ENCODE measurements around the gene ALDH8A1.

ALDH8A1 gene

DNA sequence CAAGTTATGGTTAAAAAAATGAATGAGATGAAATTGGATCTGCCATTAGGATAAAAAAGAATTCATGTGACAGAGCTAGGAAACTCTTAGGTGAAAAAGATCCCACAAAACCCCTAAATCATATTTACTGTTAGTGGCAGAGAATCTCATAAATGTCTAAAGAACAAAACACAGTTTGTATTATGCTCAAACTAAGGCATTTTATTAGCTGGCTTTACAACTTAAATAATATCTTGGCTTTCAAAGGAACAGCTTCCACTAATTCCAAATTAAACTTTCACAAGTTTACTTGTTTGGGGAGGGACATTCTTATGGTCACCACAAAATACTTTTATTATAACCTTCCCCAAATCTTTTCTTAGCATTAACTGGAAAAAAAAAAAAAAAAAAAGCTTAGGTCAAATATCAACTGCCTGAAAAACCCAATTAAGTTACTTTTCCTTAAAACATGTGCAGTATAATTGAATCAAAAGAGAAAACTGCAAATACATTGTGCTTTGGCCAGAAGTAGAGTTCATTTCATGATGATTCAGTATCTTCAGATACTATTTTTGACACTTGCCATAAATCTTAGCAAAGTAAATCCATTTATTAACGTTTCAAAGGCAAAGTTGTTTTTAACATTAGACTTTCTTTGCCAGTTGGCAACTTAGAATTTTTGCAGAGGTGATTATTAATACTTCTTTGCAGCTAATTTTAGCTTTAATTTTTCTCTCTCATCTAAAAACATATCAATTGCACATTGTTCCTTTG lies 14.7 kb upstream of the ALDH8A1 start:
- TF ChIP-seq, protein P1, sequence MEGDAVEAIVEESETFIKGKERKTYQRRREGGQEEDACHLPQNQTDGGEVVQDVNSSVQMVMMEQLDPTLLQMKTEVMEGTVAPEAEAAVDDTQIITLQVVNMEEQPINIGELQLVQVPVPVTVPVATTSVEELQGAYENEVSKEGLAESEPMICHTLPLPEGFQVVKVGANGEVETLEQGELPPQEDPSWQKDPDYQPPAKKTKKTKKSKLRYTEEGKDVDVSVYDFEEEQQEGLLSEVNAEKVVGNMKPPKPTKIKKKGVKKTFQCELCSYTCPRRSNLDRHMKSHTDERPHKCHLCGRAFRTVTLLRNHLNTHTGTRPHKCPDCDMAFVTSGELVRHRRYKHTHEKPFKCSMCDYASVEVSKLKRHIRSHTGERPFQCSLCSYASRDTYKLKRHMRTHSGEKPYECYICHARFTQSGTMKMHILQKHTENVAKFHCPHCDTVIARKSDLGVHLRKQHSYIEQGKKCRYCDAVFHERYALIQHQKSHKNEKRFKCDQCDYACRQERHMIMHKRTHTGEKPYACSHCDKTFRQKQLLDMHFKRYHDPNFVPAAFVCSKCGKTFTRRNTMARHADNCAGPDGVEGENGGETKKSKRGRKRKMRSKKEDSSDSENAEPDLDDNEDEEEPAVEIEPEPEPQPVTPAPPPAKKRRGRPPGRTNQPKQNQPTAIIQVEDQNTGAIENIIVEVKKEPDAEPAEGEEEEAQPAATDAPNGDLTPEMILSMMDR (IDR thresholded peaks at IDR 0.05; ENCODE audit: control insufficient read depth, extremely low read depth, insufficient read depth): no peak
- no peak for DNase-seq (ENCODE audit: low read depth)
- no peak overlapping the region for H3K4me3 ChIP-seq (ENCODE audit: low read depth, low read length)

DNA sequence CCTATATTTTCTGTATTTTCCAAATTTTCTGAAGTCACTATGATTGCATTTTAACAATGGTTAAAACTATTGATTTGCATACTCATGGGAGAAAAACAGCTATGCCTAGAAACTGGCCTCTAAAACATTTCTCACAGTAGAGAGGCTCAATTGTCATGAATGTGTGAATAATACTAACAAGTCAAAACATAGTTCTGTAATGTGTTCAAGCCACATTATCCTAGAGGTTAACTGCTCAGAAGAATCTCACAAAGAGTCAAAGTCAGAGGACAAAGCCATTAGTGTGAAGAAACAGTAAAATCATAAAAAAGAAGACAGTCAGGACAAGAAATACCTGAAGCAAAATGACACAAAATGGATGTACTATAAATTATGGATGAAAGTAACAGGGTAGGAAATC lies 12.5 kb upstream of the ALDH8A1 start:
- no peak for DNase-seq (ENCODE audit: low read depth)
- TF ChIP-seq, protein P1 (IDR thresholded peaks at IDR 0.05; ENCODE audit: control insufficient read depth, extremely low read depth, insufficient read depth): no peak
- no peak overlapping the region for H3K4me3 ChIP-seq (ENCODE audit: low read depth, low read length)

DNA sequence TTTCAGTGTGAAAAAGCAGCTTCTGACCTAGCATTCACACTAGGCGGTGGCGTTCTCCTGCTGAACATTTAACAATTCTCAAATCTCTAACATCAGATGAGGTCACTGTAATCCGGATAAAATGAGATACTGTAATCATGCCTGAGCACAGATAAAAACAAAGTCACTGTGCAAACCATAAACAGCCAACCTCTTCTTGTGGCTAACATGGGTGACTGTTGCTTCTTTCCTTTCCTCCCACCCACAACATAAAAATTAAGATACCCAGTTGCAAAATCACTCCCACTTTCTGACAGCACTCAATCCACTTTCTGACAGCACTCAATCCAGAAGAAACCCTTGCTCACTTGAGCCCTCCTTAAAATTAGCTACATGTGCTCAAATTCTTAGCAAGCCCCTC lies 11.5 kb upstream of the ALDH8A1 start:
- no peak for DNase-seq (ENCODE audit: low read depth)
- no peak overlapping the region for H3K4me3 ChIP-seq (ENCODE audit: low read depth, low read length)
- TF ChIP-seq, protein P1 (IDR thresholded peaks at IDR 0.05; ENCODE audit: control insufficient read depth, extremely low read depth, insufficient read depth): no peak

DNA sequence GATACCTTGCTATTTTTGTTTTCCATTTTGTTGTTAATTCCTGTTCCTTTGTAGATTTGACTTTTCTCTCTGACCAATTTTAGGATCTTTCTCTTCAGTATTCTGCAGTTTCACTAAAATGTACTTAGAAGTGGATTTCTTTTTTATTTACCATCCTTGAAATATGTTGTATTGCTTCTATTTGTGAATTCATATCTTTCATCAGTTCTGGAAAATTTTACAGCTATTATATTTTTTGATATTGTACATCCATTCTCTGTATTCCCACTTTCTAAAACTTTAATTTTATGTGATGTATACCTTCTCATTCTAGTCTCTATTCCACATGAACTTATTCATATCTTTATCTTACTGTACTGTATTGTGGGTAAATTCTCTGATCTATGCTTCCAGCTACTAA lies 9.7 kb upstream of the ALDH8A1 start:
- TF ChIP-seq, protein P1 (IDR thresholded peaks at IDR 0.05; ENCODE audit: control insufficient read depth, extremely low read depth, insufficient read depth): no peak
- no peak overlapping the region for H3K4me3 ChIP-seq (ENCODE audit: low read depth, low read length)
- DNase-seq (ENCODE audit: low read depth): no peak

DNA sequence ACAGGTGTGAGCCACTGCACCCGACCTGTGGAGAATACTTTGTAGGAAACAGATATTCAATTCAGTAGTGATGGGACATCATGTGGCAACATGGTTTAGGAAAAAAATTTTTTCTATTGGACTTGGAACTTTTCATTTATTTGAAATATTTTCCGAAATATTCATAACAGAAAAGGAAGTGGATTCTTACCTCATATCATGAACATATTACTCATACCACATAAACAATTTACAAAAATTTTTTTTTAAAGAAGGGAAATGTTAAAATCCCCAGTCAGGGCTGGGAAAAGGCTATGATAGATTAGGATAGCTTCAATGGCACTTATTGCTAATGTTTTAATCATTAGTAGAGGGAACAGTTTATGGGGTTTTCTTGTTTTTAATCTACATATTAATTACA lies 6.8 kb upstream of the ALDH8A1 start:
- no peak for DNase-seq (ENCODE audit: low read depth)
- no peak overlapping the region for H3K4me3 ChIP-seq (ENCODE audit: low read depth, low read length)
- TF ChIP-seq, protein P1 (IDR thresholded peaks at IDR 0.05; ENCODE audit: control insufficient read depth, extremely low read depth, insufficient read depth): no peak

DNA sequence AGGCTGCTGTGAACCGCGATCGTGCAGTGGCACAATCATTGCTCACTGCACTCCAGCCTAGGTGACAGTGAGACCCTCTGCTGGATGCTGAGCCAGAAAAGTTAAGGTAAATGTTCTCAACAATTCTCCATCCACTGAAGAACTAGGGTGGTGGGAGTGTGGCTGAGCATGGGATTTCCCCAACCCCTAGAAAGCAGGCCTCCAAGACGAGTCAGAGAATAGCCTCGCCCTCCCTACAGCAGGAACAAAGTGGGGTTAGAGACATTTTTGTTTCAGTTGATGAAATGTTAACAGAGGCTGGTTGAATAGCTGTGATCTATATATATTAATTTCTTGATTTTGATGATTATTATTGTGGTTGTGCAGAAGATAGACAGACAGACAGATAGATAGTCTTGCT lies 6.1 kb upstream of the ALDH8A1 start:
- TF ChIP-seq, protein P1 (IDR thresholded peaks at IDR 0.05; ENCODE audit: control insufficient read depth, extremely low read depth, insufficient read depth): no peak

More for the DNA sequence above, 6.1 kb upstream of the ALDH8A1 start:
- H3K4me3 ChIP-seq (ENCODE audit: low read depth, low read length): no peak overlapping the region
- DNase-seq (ENCODE audit: low read depth): no peak
